ENCODE data around the gene S100A11. TPM values are rescaled to one million over a fixed set of nuclear protein-coding genes. Genes with fewer than 3 reads are reported as not detected.

The S100A11 gene
- total and polyA plus RNA-seq, 9 of the 15 experiments (the other 6 are each of a cell fraction or from before 2014, with no cell fraction given), result 131 to 808 (median 235) TPM

DNA sequence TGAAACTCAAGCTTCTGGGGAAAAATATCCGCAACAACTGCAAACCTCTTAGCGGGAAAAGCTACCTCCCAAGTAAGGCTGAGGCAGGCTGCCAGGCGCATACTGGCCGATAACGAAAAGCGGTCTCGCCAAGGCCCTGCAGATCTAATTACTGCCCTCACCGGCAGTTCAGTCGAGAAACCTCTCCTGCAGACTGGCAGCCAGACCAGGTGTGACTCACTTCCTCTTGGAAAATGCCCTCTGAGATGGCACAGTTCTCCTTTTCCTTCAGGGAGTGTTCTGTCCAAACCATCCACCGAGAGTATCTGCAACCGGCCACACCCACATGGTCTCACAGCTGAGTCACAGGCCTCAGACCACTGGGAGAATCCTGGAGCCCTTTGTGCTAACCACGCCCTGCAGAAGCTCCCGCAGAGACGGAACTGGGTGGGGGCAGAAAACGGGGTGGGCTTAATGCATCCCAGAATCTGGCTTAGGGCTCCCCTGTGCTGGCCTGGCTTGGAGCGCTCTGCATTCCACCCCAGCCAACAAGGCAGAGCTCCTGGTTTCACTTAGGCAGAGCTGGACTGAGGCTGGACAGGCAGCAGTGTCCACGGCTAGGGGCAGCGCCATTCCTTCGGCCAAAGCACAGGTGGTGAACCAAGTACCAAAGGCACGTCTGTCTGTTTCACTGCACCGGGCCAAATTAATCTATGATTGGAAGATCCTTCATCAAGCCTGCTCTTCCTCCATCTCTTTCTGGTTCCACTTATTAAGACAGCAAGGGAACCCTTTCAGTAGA is 44.3 kb downstream of the S100A11 start (continued):
- TF ChIP-seq, protein P1, sequence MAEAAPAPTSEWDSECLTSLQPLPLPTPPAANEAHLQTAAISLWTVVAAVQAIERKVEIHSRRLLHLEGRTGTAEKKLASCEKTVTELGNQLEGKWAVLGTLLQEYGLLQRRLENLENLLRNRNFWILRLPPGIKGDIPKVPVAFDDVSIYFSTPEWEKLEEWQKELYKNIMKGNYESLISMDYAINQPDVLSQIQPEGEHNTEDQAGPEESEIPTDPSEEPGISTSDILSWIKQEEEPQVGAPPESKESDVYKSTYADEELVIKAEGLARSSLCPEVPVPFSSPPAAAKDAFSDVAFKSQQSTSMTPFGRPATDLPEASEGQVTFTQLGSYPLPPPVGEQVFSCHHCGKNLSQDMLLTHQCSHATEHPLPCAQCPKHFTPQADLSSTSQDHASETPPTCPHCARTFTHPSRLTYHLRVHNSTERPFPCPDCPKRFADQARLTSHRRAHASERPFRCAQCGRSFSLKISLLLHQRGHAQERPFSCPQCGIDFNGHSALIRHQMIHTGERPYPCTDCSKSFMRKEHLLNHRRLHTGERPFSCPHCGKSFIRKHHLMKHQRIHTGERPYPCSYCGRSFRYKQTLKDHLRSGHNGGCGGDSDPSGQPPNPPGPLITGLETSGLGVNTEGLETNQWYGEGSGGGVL (CRISPR knock-in tag; IDR thresholded peaks at IDR 0.05), result no peak
- TF ChIP-seq, protein P2, sequence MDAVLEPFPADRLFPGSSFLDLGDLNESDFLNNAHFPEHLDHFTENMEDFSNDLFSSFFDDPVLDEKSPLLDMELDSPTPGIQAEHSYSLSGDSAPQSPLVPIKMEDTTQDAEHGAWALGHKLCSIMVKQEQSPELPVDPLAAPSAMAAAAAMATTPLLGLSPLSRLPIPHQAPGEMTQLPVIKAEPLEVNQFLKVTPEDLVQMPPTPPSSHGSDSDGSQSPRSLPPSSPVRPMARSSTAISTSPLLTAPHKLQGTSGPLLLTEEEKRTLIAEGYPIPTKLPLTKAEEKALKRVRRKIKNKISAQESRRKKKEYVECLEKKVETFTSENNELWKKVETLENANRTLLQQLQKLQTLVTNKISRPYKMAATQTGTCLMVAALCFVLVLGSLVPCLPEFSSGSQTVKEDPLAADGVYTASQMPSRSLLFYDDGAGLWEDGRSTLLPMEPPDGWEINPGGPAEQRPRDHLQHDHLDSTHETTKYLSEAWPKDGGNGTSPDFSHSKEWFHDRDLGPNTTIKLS (IDR thresholded peaks at IDR 0.05; ENCODE audit: borderline replicate concordance, low read depth), result no peak
- TF ChIP-seq STAT5A (IDR thresholded peaks at IDR 0.05; ENCODE audit: borderline replicate concordance, low read length), result no peak
- 0 out of 2 replicates have a peak, but pooled peaks have one; percentile 15 for TF ChIP-seq SPI1 (IDR thresholded peaks at IDR 0.05; ENCODE audit: borderline replicate concordance, low read depth, low read length)
- TF ChIP-seq NBN (IDR thresholded peaks at IDR 0.05; ENCODE audit: low read depth), result no peak
- no peak for TF ChIP-seq ZNF277 (CRISPR knock-in tag; IDR thresholded peaks at IDR 0.05; ENCODE audit: borderline replicate concordance)
- no peak for TF ChIP-seq SRSF3 (IDR thresholded peaks at IDR 0.05; ENCODE audit: insufficient read depth, low read length)
- TF ChIP-seq MYNN (IDR thresholded peaks at IDR 0.05), result peak; percentile 49; the same call in 1 of the 2 replicates
- TF ChIP-seq MYNN (CRISPR knock-in tag; IDR thresholded peaks at IDR 0.05), result no peak
- TF ChIP-seq ZBTB7A (IDR thresholded peaks at IDR 0.05; ENCODE audit: borderline replicate concordance, control insufficient read depth, low read depth, low read length), result peak; percentile 46; the same call in 1 of the 2 replicates
- no peak for TF ChIP-seq ZNF436 (CRISPR knock-in tag; IDR thresholded peaks at IDR 0.05)
- TF ChIP-seq ZFP91 (CRISPR knock-in tag; IDR thresholded peaks at IDR 0.05), result no peak
- TF ChIP-seq PTRF (tag; IDR thresholded peaks at IDR 0.05), result no peak
- TF ChIP-seq NRF1 (conservative IDR thresholded peaks at IDR 0.05 in 1 of 2, IDR thresholded peaks at IDR 0.05 in 1 of 2), result no peak
- TF ChIP-seq RBFOX2 (IDR thresholded peaks at IDR 0.05; ENCODE audit: low read depth, low read length), result no peak
- TF ChIP-seq ZFP36 (IDR thresholded peaks at IDR 0.05; ENCODE audit: low read depth, low read length, partially characterized antibody), result peak; percentile 77
- peak; percentile 60 for TF ChIP-seq BMI1 (IDR thresholded peaks at IDR 0.05; ENCODE audit: low read length)
- TF ChIP-seq ZNF239 (CRISPR knock-in tag; IDR thresholded peaks at IDR 0.05), result no peak
- peak in 1 of 2 experiments; percentile 73; a peak in 1 of 4 replicates for TF ChIP-seq RCOR1 (IDR thresholded peaks at IDR 0.05; ENCODE audit: borderline replicate concordance in 1 of 2, low read depth in 2 of 2, low read length in 2 of 2)
- peak; percentile 53; the same call in 1 of the 2 replicates for TF ChIP-seq CTBP1 (IDR thresholded peaks at IDR 0.05; ENCODE audit: borderline replicate concordance)
- no peak for TF ChIP-seq RHOXF2B (CRISPR knock-in tag; conservative IDR thresholded peaks at IDR 0.05)
- TF ChIP-seq PRMT5 (CRISPR knock-in tag; IDR thresholded peaks at IDR 0.05), result no peak
- TF ChIP-seq ZNF121 (CRISPR knock-in tag; conservative IDR thresholded peaks at IDR 0.05), result no peak
